ENCODE measurements around the gene KDELR1. TPM values are rescaled to one million over a fixed set of nuclear protein-coding genes. Genes with fewer than 3 reads are reported as not detected.

Gene KDELR1
- total and polyA plus RNA-seq, 9 of the 15 experiments (the other 6 are each of a cell fraction or from before 2014, with no cell fraction given): 6.1 to 165 (median 58.5) TPM

DNA sequence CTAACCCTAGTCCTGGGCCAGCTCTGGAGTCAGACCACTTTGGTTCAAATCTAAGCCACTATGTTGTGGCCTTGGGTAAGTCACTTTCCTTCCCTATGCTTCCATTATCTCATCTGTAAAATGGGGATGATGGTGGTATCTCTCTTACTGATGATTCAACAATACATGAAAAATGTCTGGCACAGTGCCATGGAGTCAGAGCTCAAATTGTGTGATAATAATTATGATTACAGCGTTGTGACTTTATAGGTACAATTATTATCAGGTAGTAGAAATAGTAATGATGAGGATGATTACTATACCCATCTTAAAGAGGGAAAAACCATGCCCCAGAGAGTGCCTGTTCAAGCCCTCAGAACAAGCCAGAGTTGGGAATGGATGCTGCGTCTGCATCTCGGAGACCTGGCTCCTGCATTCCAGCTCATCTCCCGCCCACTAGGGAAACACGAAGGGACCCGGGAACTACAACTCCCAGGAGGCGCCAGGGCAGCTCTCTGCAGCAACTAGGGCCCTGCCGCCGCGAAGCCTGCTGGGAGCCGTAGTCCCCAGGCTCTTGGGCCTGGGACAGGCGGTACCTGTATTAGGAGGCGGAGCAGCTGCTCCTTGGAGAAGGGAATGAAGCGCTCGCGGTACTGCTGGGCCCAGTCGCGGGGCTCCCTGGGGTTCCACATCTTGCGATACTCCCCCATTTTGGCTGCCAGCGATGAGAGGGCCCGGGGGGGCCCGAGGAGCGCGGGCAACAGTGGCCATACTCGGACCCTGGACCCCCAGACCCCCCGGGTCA lies 28.4 kb downstream of the KDELR1 start (continued):
- TF ChIP-seq ZNF318 (IDR thresholded peaks at IDR 0.05; ENCODE audit: borderline replicate concordance in 1 of 2, low read depth in 1 of 2) (no peak), ZNF384 (IDR thresholded peaks at IDR 0.05; ENCODE audit: low read depth, low read length) (no peak), MCM3 (IDR thresholded peaks at IDR 0.05) (no peak), USF1 (CRISPR knock-in tag; IDR thresholded peaks at IDR 0.05) (no peak), ZNF165 (CRISPR knock-in tag; IDR thresholded peaks at IDR 0.05; ENCODE audit: borderline replicate concordance) (no peak), CGGBP1 (CRISPR knock-in tag; IDR thresholded peaks at IDR 0.05) (no peak), PCBP2 (IDR thresholded peaks at IDR 0.05; ENCODE audit: low read depth, low read length, poor library complexity, severe bottlenecking) (no peak), SRSF3 (IDR thresholded peaks at IDR 0.05; ENCODE audit: insufficient read depth, low read length) (no peak), NUFIP1 (IDR thresholded peaks at IDR 0.05; ENCODE audit: partially characterized antibody) (no peak), SNRNP70 (optimal IDR thresholded peaks at IDR 0.05; ENCODE audit: low read depth, low read length) (no peak), SIX5 (IDR thresholded peaks at IDR 0.05; ENCODE audit: borderline replicate concordance in 1 of 2, insufficient read depth in 1 of 2, low read depth in 1 of 2, low read length in 2 of 2) (peak; percentile 96 to 98), SNAPC5 (CRISPR knock-in tag; IDR thresholded peaks at IDR 0.05) (no peak), SRSF1 (IDR thresholded peaks at IDR 0.05; ENCODE audit: low read depth, low read length) (no peak)
- TF ChIP-seq, protein P1, sequence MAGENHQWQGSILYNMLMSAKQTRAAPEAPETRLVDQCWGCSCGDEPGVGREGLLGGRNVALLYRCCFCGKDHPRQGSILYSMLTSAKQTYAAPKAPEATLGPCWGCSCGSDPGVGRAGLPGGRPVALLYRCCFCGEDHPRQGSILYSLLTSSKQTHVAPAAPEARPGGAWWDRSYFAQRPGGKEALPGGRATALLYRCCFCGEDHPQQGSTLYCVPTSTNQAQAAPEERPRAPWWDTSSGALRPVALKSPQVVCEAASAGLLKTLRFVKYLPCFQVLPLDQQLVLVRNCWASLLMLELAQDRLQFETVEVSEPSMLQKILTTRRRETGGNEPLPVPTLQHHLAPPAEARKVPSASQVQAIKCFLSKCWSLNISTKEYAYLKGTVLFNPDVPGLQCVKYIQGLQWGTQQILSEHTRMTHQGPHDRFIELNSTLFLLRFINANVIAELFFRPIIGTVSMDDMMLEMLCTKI (IDR thresholded peaks at IDR 0.05; ENCODE audit: partially characterized antibody): no peak

All from K562 (cell line).